ENCODE data around the gene LDLRAD4.

Gene LDLRAD4

DNA sequence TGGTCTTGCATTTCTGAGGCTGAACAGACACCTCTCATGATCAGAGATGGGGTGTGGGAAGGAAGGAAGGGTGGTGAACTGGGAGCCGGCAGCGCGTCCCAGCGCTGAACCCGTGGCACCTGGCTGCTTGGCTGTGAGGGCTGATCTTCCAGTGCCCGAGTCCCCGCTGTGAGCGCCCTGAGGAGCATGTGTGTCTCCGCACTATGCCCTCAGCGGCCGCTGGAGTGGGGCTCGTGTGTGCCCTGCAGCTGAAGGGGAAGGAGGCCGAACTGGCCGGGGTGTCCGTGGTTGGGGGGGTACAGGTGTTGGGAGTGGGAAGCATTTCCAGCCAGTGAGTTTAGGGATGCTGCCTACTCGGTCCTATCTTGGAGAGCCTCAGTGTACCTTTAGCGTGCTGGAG, 82.2 kb downstream of the LDLRAD4 start:
- H3K4me3 ChIP-seq = no peak overlapping the region

DNA sequence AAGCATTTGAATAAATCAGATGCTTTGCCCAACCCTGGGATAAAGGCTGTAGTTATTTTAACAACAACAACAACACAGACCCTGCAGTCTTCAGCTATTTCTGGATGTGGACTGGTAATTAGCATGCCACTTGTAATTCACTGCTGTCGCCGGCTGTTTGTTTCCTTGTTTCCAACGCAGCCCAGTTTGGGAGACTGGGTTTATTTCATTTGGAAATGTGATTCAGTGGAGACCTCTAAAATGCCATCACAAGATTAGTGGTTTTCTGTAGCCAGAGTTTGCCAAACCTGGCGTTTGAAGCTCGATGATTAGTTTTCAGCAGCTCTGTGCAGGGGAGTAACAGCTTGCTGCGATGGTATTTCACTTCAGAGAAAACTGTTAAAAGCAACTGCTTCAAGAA, 83.5 kb downstream of the LDLRAD4 start:
- H3K9ac ChIP-seq (ENCODE audit: insufficient read length) = no peak overlapping the region

More for the DNA sequence above, 82.2 kb downstream of the LDLRAD4 start:
- TF ChIP-seq EZH2 (IDR thresholded peaks at IDR 0.05) (no peak), POLR2AphosphoS5 (IDR thresholded peaks at IDR 0.05; ENCODE audit: borderline replicate concordance, low read depth, low read length) (no peak), FOXP2 (optimal IDR thresholded peaks at IDR 0.05; ENCODE audit: control extremely low read depth, extremely low read length, insufficient read depth) (no peak)
- no peaks in the 10 kb centered on the region for H3K9me3 ChIP-seq (ENCODE audit: low read depth, low read length)
- H3K9ac ChIP-seq (ENCODE audit: insufficient read length) = no peak overlapping the region
- H3K27ac ChIP-seq = no peak overlapping the region
- H3K36me3 ChIP-seq (ENCODE audit: insufficient read depth, low read length) = no peaks in the 10 kb centered on the region
- DNase-seq (ENCODE audit: low read depth, low spot score) = no peak

DNA sequence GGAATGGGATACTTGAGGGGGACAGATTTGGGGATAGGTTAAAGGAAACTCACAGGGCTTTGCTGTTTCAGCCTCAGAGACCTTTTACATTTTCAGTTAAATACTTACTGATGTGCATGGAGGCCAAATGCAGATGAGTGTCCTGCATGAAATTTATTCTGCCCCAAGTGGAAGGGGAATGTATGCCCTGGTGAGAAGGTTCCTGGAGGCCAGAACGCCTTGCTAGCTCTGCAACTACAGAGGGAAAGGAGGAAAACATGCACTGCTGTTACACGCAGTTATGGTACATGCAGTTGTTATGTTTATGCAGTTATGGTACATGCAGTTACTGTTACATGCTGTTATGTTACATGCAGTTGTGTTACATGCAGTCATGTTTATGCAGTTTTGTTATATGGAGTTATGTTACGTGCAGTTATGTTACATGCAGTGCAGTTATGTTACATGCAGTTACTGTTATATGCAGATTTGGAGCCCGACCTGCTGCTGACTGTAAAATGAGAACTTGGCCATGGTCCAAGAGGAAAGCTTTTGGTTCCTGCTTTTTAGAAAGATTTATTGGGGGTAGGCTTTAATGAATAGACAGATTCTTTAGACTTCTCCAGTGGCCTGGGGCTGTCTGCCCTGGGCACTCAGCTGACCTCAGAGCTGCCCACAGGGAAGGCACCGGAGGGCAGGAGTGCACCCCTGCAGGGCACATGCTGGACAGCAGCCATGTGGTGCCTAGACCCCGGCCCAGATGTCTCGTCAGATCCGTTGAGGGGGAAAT, 84.1 kb downstream of the LDLRAD4 start:
- no peaks in the 10 kb centered on the region for H3K9me3 ChIP-seq (ENCODE audit: low read depth, low read length)
- no peak overlapping the region for H3K4me3 ChIP-seq
- TF ChIP-seq EZH2 (IDR thresholded peaks at IDR 0.05) = no peak
- no peak for TF ChIP-seq FOXP2 (optimal IDR thresholded peaks at IDR 0.05; ENCODE audit: control extremely low read depth, extremely low read length, insufficient read depth)
- no peak for TF ChIP-seq POLR2AphosphoS5 (IDR thresholded peaks at IDR 0.05; ENCODE audit: borderline replicate concordance, low read depth, low read length)
- no peak for DNase-seq (ENCODE audit: low read depth, low spot score)
- no peak overlapping the region for H3K27ac ChIP-seq
- no peak overlapping the region for H3K9ac ChIP-seq (ENCODE audit: insufficient read length)
- no peaks in the 10 kb centered on the region for H3K36me3 ChIP-seq (ENCODE audit: insufficient read depth, low read length)

More for the DNA sequence above, 83.5 kb downstream of the LDLRAD4 start:
- no peak overlapping the region for H3K4me3 ChIP-seq
- H3K36me3 ChIP-seq (ENCODE audit: insufficient read depth, low read length) = no peaks in the 10 kb centered on the region
- no peaks in the 10 kb centered on the region for H3K9me3 ChIP-seq (ENCODE audit: low read depth, low read length)
- TF ChIP-seq FOXP2 (optimal IDR thresholded peaks at IDR 0.05; ENCODE audit: control extremely low read depth, extremely low read length, insufficient read depth) = no peak
- no peak for TF ChIP-seq POLR2AphosphoS5 (IDR thresholded peaks at IDR 0.05; ENCODE audit: borderline replicate concordance, low read depth, low read length)
- no peak for TF ChIP-seq EZH2 (IDR thresholded peaks at IDR 0.05)
- no peak for DNase-seq (ENCODE audit: low read depth, low spot score)
- no peak overlapping the region for H3K27ac ChIP-seq

DNA sequence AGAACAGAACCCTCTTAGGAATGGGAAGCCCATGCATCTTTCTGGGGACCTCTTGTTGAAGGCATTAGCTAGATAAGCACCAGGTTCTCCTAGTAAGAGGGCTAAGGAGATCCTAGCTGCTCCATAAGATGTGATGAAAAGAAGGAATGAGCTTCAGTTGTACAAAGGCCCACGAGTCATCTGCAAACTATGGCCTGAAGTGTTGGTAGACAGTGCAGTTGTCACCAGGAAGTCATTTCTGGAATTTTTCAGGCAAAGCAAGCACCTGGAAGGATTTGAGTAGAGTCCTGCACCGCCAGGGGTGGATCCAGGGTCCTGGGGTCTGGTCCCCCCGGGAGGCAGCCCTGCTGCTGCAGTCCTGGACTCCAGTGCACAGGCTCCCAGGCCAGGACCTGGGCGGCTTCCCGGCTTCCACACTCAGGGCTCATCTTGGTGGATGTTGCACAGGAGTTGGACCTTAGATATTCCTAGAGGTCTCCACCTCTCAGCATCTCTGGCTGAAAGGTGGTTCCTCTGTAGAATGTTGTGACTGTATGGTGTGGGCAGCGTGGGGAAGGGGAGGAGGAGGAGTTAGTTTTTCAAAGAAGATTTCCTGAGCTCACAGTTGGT, 85.3 kb downstream of the LDLRAD4 start:
- TF ChIP-seq FOXP2 (optimal IDR thresholded peaks at IDR 0.05; ENCODE audit: control extremely low read depth, extremely low read length, insufficient read depth) (no peak), POLR2AphosphoS5 (IDR thresholded peaks at IDR 0.05; ENCODE audit: borderline replicate concordance, low read depth, low read length) (no peak), EZH2 (IDR thresholded peaks at IDR 0.05) (no peak)
- no peak overlapping the region for H3K27ac ChIP-seq
- no peaks in the 10 kb centered on the region for H3K36me3 ChIP-seq (ENCODE audit: insufficient read depth, low read length)
- no peak overlapping the region for H3K9ac ChIP-seq (ENCODE audit: insufficient read length)
- no peak for DNase-seq (ENCODE audit: low read depth, low spot score)
- H3K4me3 ChIP-seq = no peak overlapping the region
- H3K9me3 ChIP-seq (ENCODE audit: low read depth, low read length) = no peaks in the 10 kb centered on the region

DNA sequence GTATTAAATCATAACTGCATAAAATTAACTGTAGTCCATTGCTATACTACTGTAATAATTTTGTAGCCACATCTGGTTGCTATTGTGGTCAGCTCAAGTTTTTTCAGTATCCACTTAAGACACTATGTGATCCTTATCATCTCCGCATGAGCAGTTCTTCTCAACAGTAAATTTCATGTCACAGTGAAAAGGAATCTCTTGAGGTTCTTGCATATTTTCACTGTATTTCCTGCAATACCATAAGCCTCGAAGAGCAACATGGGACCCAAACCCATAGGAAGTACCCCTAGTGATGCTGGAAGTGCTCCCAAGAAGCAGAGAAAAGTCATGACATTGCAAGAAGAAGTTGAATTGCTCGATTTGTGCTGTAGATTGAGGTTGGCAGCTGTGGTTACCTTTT, 86.7 kb downstream of the LDLRAD4 start:
- peak; percentile 67 for DNase-seq (ENCODE audit: low read depth, low spot score)
- TF ChIP-seq EZH2 (IDR thresholded peaks at IDR 0.05) (no peak), FOXP2 (optimal IDR thresholded peaks at IDR 0.05; ENCODE audit: control extremely low read depth, extremely low read length, insufficient read depth) (no peak), POLR2AphosphoS5 (IDR thresholded peaks at IDR 0.05; ENCODE audit: borderline replicate concordance, low read depth, low read length) (no peak; the same call in 1 of the 2 replicates)
- H3K27ac ChIP-seq = no peak overlapping the region
- no peak overlapping the region for H3K4me3 ChIP-seq
- H3K9ac ChIP-seq (ENCODE audit: insufficient read length) = no peak overlapping the region
- H3K9me3 ChIP-seq (ENCODE audit: low read depth, low read length) = no peaks in the 10 kb centered on the region
- H3K36me3 ChIP-seq (ENCODE audit: insufficient read depth, low read length) = no peaks in the 10 kb centered on the region

DNA sequence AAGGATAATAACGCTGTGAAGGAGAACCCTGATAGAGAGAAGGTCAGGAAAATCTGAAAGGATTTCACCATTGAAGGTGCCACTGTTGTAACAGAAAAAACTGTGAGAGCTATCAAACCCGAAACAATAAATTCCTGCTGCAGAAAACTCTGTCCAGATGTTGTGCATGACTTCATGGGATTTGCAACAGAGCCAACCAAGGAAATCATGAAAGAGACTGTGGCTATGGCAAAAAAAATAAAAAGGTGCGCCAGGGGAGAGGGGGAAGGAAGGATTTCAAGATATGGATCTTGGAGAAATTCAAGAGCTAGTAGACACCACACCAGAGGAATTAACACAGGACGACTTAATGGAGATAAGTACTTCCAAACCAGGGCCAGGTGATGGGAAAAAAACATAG, 88.0 kb downstream of the LDLRAD4 start:
- Histone ChIP-seq H3K9ac (ENCODE audit: insufficient read length) (no peak overlapping the region), H3K9me3 (ENCODE audit: low read depth, low read length) (no peaks in the 10 kb centered on the region), H3K27ac (no peak overlapping the region), H3K36me3 (ENCODE audit: insufficient read depth, low read length) (no peaks in the 10 kb centered on the region), H3K4me3 (no peak overlapping the region)
- no peak for DNase-seq (ENCODE audit: low read depth, low spot score)
- TF ChIP-seq POLR2AphosphoS5 (IDR thresholded peaks at IDR 0.05; ENCODE audit: borderline replicate concordance, low read depth, low read length) = no peak
- no peak for TF ChIP-seq FOXP2 (optimal IDR thresholded peaks at IDR 0.05; ENCODE audit: control extremely low read depth, extremely low read length, insufficient read depth)
- no peak for TF ChIP-seq EZH2 (IDR thresholded peaks at IDR 0.05)

DNA sequence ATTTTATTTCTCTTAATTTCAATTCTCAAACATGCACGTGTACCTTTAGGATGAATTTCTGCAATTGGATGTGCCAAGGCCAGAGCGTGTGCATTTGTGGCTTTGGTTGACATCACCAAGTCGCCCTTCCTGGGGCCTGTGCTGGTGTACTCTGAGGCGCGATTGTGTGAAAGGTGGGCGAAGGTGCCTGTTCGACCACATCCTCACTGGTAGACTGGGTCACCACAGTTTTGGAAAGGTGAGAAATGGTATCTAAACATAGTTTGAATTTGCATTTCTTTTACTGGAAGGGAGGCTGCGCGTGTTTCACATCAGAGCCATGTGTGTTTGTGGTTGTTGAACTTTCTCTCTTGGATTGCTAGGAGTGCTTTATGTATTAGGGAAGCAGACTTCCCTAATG, 89.8 kb downstream of the LDLRAD4 start:
- DNase-seq (ENCODE audit: low read depth, low spot score) = no peak
- H3K9ac ChIP-seq (ENCODE audit: insufficient read length) = no peak overlapping the region
- H3K27ac ChIP-seq = no peak overlapping the region
- no peaks in the 10 kb centered on the region for H3K36me3 ChIP-seq (ENCODE audit: insufficient read depth, low read length)
- TF ChIP-seq POLR2AphosphoS5 (IDR thresholded peaks at IDR 0.05; ENCODE audit: borderline replicate concordance, low read depth, low read length) = no peak
- TF ChIP-seq EZH2 (IDR thresholded peaks at IDR 0.05) = no peak
- no peak for TF ChIP-seq FOXP2 (optimal IDR thresholded peaks at IDR 0.05; ENCODE audit: control extremely low read depth, extremely low read length, insufficient read depth)
- H3K4me3 ChIP-seq = no peak overlapping the region
- no peaks in the 10 kb centered on the region for H3K9me3 ChIP-seq (ENCODE audit: low read depth, low read length)

DNA sequence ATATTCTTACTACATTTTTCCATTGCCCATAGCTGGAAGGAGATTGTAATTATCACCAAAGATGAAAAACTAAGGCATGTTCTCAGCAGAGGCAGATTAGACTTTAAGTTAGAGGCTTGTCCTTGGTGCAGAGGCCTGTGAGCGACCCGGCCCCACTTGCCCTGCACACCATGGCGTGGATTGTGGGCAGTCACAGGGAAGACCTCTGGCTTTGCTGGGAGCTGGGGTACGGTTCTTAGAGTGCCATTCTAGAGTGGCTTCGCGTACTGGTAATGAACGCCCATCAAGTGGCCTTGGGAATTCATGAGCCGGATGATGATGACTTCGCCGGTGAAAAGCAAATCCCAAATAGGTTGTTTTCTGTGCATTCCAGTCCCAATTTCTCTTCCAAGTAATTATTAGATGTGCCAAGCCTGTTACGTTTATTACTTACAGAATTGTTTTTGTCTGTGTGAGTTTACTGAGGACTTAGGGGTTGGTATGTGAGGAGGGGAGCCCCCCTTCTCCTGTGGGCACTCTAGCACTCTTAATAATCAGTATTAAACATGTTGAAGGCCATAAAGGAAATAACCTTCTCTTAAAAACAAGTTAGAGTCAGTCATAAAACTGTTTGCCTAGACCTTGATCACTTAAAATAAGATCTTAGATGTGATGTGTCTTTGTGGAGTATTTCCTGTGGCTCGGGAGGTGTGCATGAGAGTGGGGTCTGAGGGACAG, 90.6 kb downstream of the LDLRAD4 start:
- Histone ChIP-seq H3K4me3 (no peak overlapping the region), H3K9me3 (ENCODE audit: low read depth, low read length) (no peaks in the 10 kb centered on the region), H3K9ac (ENCODE audit: insufficient read length) (no peak overlapping the region), H3K27ac (no peak overlapping the region), H3K36me3 (ENCODE audit: insufficient read depth, low read length) (no peaks in the 10 kb centered on the region)
- DNase-seq (ENCODE audit: low read depth, low spot score) = no peak
- TF ChIP-seq POLR2AphosphoS5 (IDR thresholded peaks at IDR 0.05; ENCODE audit: borderline replicate concordance, low read depth, low read length) (no peak), FOXP2 (optimal IDR thresholded peaks at IDR 0.05; ENCODE audit: control extremely low read depth, extremely low read length, insufficient read depth) (no peak)

Data from SK-N-MC (cell line).